IPS-15b (cell line): ENCODE results near the gene OR56A1.

Experiments used
- H3K27me3 ChIP-seq: one replicate; pipeline ENCODE4 v1.6.1; 2013; ENCODE audit warnings: low read length; ENCODE audit not compliant: control insufficient read depth, insufficient read depth
- H3K36me3 ChIP-seq: one replicate; pipeline ENCODE4 v1.6.1; 2013; ENCODE audit warnings: low read length; ENCODE audit not compliant: control insufficient read depth, insufficient read depth
- H3K4me1 ChIP-seq: one replicate; pipeline ENCODE4 v1.6.1; 2013; ENCODE audit warnings: mild to moderate bottlenecking, low read length; ENCODE audit not compliant: control insufficient read depth, insufficient read depth
- H3K4me3 ChIP-seq: one replicate; pipeline ENCODE4 v1.5.1; 2013; ENCODE audit warnings: low read depth, low read length
- H3K9ac ChIP-seq: one replicate; pipeline ENCODE4 v1.6.1; 2013; ENCODE audit warnings: low read depth, mild to moderate bottlenecking, low read length
- H3K9me3 ChIP-seq: one replicate; pipeline ENCODE4 v1.6.1; 2013; ENCODE audit warnings: mild to moderate bottlenecking, low read length; ENCODE audit not compliant: control insufficient read depth, insufficient read depth

The OR56A1 gene

DNA sequence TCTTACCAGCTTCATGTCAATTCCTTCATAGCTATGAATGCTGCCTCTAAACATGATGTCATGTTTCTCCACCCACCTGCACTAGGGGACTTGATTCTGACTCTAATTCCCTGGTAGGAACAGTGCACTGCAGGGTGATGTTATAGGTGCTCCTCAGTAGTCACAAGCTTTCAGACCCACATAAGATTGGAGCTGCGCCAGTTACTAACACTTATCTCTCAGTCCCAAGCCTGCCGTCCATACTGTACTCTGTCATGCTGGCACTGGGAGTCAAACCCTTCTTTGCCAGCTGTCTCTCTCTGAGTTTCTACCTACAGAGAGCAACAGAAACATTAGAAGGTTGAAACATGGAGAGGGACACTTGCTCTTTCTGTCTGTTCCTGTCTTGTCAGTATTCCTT lies 5.5 kb downstream of the OR56A1 start:
- Histone ChIP-seq H3K36me3 (no peaks in the 10 kb centered on the region), H3K9ac (no peak overlapping the region), H3K4me1 (no peaks in the 10 kb centered on the region), H3K9me3 (no peaks in the 10 kb centered on the region), H3K27me3 (peaks cover 29% of the 10 kb centered on the region), H3K4me3 (no peak overlapping the region)

- peaks cover 31% of the 10 kb centered on the region for H3K27me3 ChIP-seq
- H3K4me1 ChIP-seq: no peaks in the 10 kb centered on the region
- no peak overlapping the region for H3K9ac ChIP-seq
- H3K9me3 ChIP-seq: no peaks in the 10 kb centered on the region
- H3K4me3 ChIP-seq: no peak overlapping the region
- H3K36me3 ChIP-seq: no peaks in the 10 kb centered on the region
Measured at GRCh38 chr11:6022956-6023355, 7.6 kb downstream of the OR56A1 start.

DNA sequence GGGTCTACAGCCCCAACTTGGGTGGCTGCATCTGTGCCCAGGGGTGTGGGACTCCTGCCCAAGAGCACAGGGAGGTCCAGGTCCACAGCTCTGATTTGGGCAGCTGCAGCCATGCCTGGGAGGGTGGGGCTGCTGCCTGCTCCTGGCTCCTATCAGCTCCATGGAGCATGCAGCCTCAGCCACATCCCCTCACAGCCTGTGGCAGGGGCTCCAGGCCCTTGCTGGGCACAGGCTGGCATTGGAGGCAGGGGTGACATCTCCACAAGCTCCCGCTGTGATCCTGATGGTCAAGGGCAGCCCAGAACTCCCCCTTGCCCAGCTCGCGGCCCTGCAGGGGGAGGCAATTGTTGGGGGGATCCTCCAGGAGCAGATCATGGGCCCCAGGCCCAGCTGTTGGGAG lies 17.5 kb downstream of the OR56A1 start:
- H3K27me3 ChIP-seq: no peaks in the 10 kb centered on the region
- no peak overlapping the region for H3K9ac ChIP-seq
- no peaks in the 10 kb centered on the region for H3K9me3 ChIP-seq

DNA sequence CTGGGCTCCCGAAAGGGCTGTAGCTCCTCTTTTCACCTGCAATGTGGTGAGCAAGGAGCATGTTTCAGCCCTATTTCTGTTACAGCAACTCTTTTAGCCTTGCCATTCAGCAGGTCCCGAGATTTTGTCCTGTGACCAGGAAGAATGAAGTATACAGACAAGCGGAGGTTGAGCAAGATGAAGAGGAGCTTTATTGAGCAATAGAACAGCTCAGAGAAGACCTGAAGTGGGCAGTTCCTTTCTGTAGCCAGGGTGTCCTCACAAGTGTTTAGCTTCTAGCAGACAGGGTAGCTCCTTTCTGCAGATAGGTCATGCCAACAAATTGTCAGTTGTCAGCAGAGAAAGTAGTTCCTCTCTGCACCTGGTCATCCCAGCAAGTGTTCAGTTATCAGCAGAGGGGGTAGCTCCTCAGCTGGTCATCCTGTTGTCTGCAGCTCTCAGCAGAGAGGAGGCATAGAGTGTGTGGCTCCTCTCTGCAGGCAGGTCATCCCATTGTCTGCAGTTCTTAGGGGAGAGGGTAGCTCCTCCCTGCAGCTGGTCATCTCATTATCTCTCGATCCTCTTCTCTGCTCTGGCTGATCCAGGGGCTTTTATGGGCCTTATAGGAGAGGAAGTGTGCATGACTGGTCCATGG lies 18.4 kb downstream of the OR56A1 start:
- H3K4me1 ChIP-seq: no peaks in the 10 kb centered on the region
- no peaks in the 10 kb centered on the region for H3K9me3 ChIP-seq
- H3K27me3 ChIP-seq: no peaks in the 10 kb centered on the region
- H3K9ac ChIP-seq: no peak overlapping the region
- no peak overlapping the region for H3K4me3 ChIP-seq
- H3K36me3 ChIP-seq: no peaks in the 10 kb centered on the region

More for the DNA sequence above, 17.5 kb downstream of the OR56A1 start:
- H3K4me3 ChIP-seq: no peak overlapping the region
- H3K36me3 ChIP-seq: no peaks in the 10 kb centered on the region
- no peaks in the 10 kb centered on the region for H3K4me1 ChIP-seq

GRCh38 chr11:6006846-6007245 lies 23.7 kb downstream of the OR56A1 start, which contains the start of gene OR56A4:
OR56A4 (minus strand) TSS chr11:6006946; CDS start chr11:6002992, 3,954 bp downstream.
- Histone ChIP-seq H3K4me3 (no peak within 1 kb of the TSS), H3K9me3 (no peaks in the 10 kb centered on the region), H3K9ac (no peak within 1 kb of the TSS), H3K27me3 (no peaks in the 10 kb centered on the region), H3K4me1 (no peaks in the 10 kb centered on the region), H3K36me3 (no peaks in the 10 kb centered on the region)

- Histone ChIP-seq H3K9me3 (no peaks in the 10 kb centered on the region), H3K4me3 (no peak overlapping the region), H3K4me1 (no peaks in the 10 kb centered on the region), H3K36me3 (no peaks in the 10 kb centered on the region), H3K9ac (no peak overlapping the region), H3K27me3 (no peaks in the 10 kb centered on the region)
Measured at GRCh38 chr11:6006395-6006794, 24.2 kb downstream of the OR56A1 start.

DNA sequence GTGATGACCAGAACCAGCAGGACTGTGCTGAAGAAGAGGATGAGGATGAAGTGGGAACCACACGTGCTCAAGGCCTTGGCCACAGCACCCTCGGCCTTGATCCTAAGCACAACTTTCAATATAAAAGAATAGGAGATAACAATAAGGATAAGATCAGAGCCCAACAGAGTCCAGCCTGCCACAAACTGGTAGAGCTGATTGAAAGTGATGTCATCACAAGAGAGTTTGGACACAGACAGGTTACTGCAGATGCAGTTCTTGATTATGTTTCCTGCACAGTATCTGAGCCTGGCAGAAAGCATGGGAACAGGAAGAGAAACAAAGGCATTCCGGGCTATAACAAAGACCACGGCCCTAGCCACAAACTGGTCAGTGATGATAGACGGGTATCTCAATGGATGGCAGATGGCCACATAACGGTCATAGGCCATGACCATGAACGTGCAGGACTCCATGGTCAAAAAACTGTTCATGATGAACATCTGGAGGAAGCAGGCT lies 28.3 kb downstream of the OR56A1 start:
- Histone ChIP-seq H3K4me1 (no peaks in the 10 kb centered on the region), H3K4me3 (no peak overlapping the region), H3K9me3 (no peaks in the 10 kb centered on the region), H3K27me3 (peaks cover 4% of the 10 kb centered on the region), H3K36me3 (no peaks in the 10 kb centered on the region), H3K9ac (no peak overlapping the region)

DNA sequence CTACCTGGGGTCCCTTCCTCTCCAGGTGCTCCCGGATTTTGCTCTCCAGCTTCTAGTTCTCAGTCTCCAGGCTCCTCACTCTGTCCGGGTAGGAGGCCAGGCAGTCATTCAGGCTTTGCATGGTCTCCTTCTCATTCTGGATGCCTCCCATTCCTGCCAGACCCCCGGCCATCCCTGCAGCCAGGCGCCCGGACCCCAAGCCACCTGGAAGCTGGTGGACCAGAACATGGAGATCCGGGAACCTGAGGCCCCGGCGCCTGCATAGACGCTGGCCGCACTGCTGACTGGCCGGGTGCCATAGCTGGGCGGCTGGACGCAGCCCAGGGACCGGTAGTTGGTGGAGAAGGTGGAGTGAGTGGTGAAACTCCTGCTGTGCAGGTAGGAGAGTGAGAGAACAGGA lies 35.8 kb downstream of the OR56A1 start:
- no peak overlapping the region for H3K9ac ChIP-seq

DNA sequence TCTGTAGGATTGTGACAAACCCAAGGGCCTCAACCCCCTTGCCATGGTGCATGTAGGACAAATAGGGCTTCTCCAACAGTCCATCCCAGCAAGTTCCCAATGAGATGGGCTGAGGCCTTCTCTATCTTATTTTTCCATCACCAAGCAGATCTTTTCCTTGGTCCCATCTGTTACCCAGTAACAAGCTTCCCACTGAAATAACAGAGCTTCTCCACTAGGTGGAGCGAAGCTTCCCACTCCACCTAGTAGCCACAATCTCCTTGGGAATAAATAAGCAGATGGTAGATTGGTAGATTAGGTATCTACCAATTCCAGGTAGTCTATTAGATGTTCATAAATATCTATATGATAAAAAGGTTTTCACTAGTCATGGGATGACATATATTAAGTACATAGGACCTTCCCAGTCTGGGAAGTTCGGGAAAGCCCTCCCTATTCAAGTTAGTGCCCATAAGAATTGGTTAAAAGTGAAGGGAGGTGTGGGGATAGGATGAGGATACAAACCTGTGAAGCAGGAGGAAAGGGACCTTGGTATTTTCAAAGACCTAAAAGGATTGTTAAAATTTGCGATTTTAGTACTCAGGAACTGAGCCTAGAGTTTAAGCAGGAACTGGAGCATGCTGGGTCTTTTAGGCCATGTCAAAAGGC lies 37.8 kb downstream of the OR56A1 start:
- no peak overlapping the region for H3K4me3 ChIP-seq
- no peak overlapping the region for H3K9ac ChIP-seq
- H3K27me3 ChIP-seq: no peaks in the 10 kb centered on the region

More for the DNA sequence above, 35.8 kb downstream of the OR56A1 start:
- Histone ChIP-seq H3K27me3 (peaks cover 4% of the 10 kb centered on the region), H3K36me3 (no peaks in the 10 kb centered on the region), H3K4me3 (no peak overlapping the region), H3K9me3 (no peaks in the 10 kb centered on the region), H3K4me1 (no peaks in the 10 kb centered on the region)

DNA sequence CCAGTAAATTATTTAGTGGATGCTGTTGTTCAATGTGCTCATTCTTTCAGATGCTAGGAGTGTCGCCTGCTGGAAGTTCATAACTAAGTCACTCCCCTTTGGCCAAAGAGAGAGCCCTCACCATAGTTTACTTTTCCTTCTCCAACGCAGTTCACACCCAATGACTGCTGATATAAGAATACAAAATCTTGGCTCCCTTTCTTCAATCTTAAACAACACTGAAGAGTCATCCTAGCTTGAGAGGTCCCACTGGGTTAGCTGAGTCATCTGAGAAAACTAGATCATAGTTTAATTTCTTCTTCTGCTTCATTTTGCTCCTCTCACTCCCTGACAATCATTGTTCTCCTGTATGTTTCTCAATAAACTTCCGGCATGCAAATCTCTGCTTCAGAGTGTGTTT lies 38.4 kb downstream of the OR56A1 start:
- Histone ChIP-seq H3K4me3 (no peak overlapping the region), H3K36me3 (no peaks in the 10 kb centered on the region), H3K9ac (no peak overlapping the region), H3K9me3 (no peaks in the 10 kb centered on the region), H3K4me1 (no peaks in the 10 kb centered on the region), H3K27me3 (no peaks in the 10 kb centered on the region)

More for the DNA sequence above, 37.8 kb downstream of the OR56A1 start:
- Histone ChIP-seq H3K9me3 (no peaks in the 10 kb centered on the region), H3K36me3 (no peaks in the 10 kb centered on the region), H3K4me1 (no peaks in the 10 kb centered on the region)

- Histone ChIP-seq H3K4me3 (no peak overlapping the region), H3K36me3 (no peaks in the 10 kb centered on the region), H3K4me1 (no peaks in the 10 kb centered on the region), H3K9me3 (no peaks in the 10 kb centered on the region), H3K9ac (no peak overlapping the region), H3K27me3 (no peaks in the 10 kb centered on the region)
Measured at GRCh38 chr11:5989203-5989602, 41.4 kb downstream of the OR56A1 start.

GRCh38 chr11:5986885-5987284 lies 43.7 kb downstream of the OR56A1 start, which contains the start of gene OR52L1:
OR52L1 (minus strand) TSS chr11:5986985; CDS start chr11:5986930, 55 bp downstream.
- H3K27me3 ChIP-seq: no peaks in the 10 kb centered on the region
- H3K4me1 ChIP-seq: no peaks in the 10 kb centered on the region
- H3K36me3 ChIP-seq: no peaks in the 10 kb centered on the region
- H3K4me3 ChIP-seq: no peak within 1 kb of the TSS
- H3K9me3 ChIP-seq: no peaks in the 10 kb centered on the region
- H3K9ac ChIP-seq: no peak within 1 kb of the TSS
